ENCODE results near the gene DOCK8. TPM values are rescaled to one million over a fixed set of nuclear protein-coding genes. Genes with fewer than 3 reads are reported as not detected.
"Not testable (repeated sequence)": the region's sequence is repeated elsewhere in the genome, so short reads cannot be mapped to it uniquely, and the experiment has no call there.

The DOCK8 gene
- total and polyA plus RNA-seq, 2 of the 4 experiments (the other 2 are of a cell fraction): not detected

- no peaks in the 10 kb centered on the region for H3K79me1 ChIP-seq (ENCODE audit: low read depth in 1 of 2, low read length in 2 of 2)
- no peaks in the 10 kb centered on the region for H3K9me3 ChIP-seq (ENCODE audit: control insufficient read depth, insufficient read depth, low read length)
- no peak overlapping the region for H2BK120ac ChIP-seq (ENCODE audit: low read depth, low read length)
- H4K8ac ChIP-seq (ENCODE audit: low read depth in 2 of 2, low read length in 2 of 2): no peak overlapping the region
- H3K4me1 ChIP-seq (ENCODE audit: control insufficient read depth, insufficient read depth, low read length): no peaks in the 10 kb centered on the region
- H4K20me1 ChIP-seq (ENCODE audit: insufficient read depth, low read length): no peaks in the 10 kb centered on the region
- in situ Hi-C loops (cut with MboI; ENCODE audit: low sequenced_read_pairs): no loop called here
- ChIA-PET POLR2A (ENCODE audit: unreplicated experiment) (no interaction called here), CTCF (interaction anchor here (0.6 kb wide), 1 partner anchor 73 kb away, joined by 3 read pairs; no protein-coding TSS in a partner anchor)
- WGBS, 2 experiments (ENCODE audit: extremely low coverage in 2 of 2, insufficient read length in 1 of 2): 56% methylated on average over 3 of the region's 3 CpGs; no CpG with 5 or more reads in 1 of the 2 experiments
- no peak overlapping the region for H3K18ac ChIP-seq (ENCODE audit: low read depth, low read length)
- H2BK15ac ChIP-seq (ENCODE audit: low read depth, low read length): no peak overlapping the region
- no peak overlapping the region for H3K4ac ChIP-seq (ENCODE audit: low read depth, low read length)
- no peak overlapping the region for H2BK5ac ChIP-seq (ENCODE audit: low read depth, low read length, poor library complexity, severe bottlenecking)
- no peak overlapping the region for H3K23ac ChIP-seq (ENCODE audit: low read depth, low read length)
- no peak overlapping the region for H2AFZ ChIP-seq (replicated peaks; ENCODE audit: low read length, poor library complexity)
- H3K36me3 ChIP-seq (ENCODE audit: control insufficient read depth, insufficient read depth, low read length): no peaks in the 10 kb centered on the region
- intact Hi-C loops (cut with micrococcal nuclease): no loop called here
- H3K4me3 ChIP-seq (ENCODE audit: insufficient read depth, low read depth, low read length): no peak overlapping the region
- dilution Hi-C loops (cut with HindIII; ENCODE audit: low sequenced_read_pairs, unreplicated experiment): no loop called here
- H3K9ac ChIP-seq (ENCODE audit: low read depth, low read length): no peak overlapping the region
- no peak overlapping the region for H2BK20ac ChIP-seq (ENCODE audit: low read depth, low read length)
- TF ChIP-seq BHLHE40 (IDR thresholded peaks at IDR 0.05; ENCODE audit: low read depth, low read length): no peak
- TF ChIP-seq CHD1 (IDR thresholded peaks at IDR 0.05; ENCODE audit: low read depth, low read length): no peak
- no peaks in the 10 kb centered on the region for H3K9me1 ChIP-seq (ENCODE audit: insufficient read depth, low read length)
- no peak overlapping the region for H4K5ac ChIP-seq (ENCODE audit: low read depth, low read length)
- BruUV-seq (replicated peaks): no TSS peak
- no peak overlapping the region for H4K91ac ChIP-seq (ENCODE audit: insufficient read depth, low read depth, low read length)
- H3K27ac ChIP-seq (ENCODE audit: insufficient read depth, low read length): no peak overlapping the region
- no peak overlapping the region for H3K56ac ChIP-seq (ENCODE audit: extremely low read depth, insufficient read depth, low read length)
- no peak overlapping the region for H3K14ac ChIP-seq (replicated peaks; ENCODE audit: low read depth, low read length)
- DNase-seq (no peak), ATAC-seq (ENCODE audit: low read depth) (no peak)
- H3K4me2 ChIP-seq (ENCODE audit: low read depth, low read length): no peak overlapping the region
- H2AK9ac ChIP-seq (replicated peaks; ENCODE audit: low read depth, low read length, poor library complexity): no peak overlapping the region
- no peak overlapping the region for H2AK5ac ChIP-seq (ENCODE audit: low read depth, low read length)
- H3K27me3 ChIP-seq (ENCODE audit: control insufficient read depth, insufficient read depth, low read length): peaks cover 28% of the 10 kb centered on the region
Observed at GRCh38 chr9:212297-212696, 2.4 kb upstream of the DOCK8 start.

- H4K5ac ChIP-seq (ENCODE audit: low read depth, low read length); H3K23ac ChIP-seq (ENCODE audit: low read depth, low read length); H3K36me3 ChIP-seq (ENCODE audit: control insufficient read depth, insufficient read depth, low read length); H4K8ac ChIP-seq (ENCODE audit: low read depth in 2 of 2, low read length in 2 of 2); H4K20me1 ChIP-seq (ENCODE audit: insufficient read depth, low read length); ATAC-seq (ENCODE audit: low read depth); intact Hi-C loops (cut with micrococcal nuclease); H3K18ac ChIP-seq (ENCODE audit: low read depth, low read length); H3K9me1 ChIP-seq (ENCODE audit: insufficient read depth, low read length); H3K4me3 ChIP-seq (ENCODE audit: insufficient read depth, low read depth, low read length); H3K56ac ChIP-seq (ENCODE audit: extremely low read depth, insufficient read depth, low read length); H2AK9ac ChIP-seq (replicated peaks; ENCODE audit: low read depth, low read length, poor library complexity); H2BK15ac ChIP-seq (ENCODE audit: low read depth, low read length); DNase-seq; H3K4ac ChIP-seq (ENCODE audit: low read depth, low read length); H2AFZ ChIP-seq (replicated peaks; ENCODE audit: low read length, poor library complexity); in situ Hi-C loops (cut with MboI; ENCODE audit: low sequenced_read_pairs); H3K9me3 ChIP-seq (ENCODE audit: control insufficient read depth, insufficient read depth, low read length); CTCF ChIA-PET; H3K9ac ChIP-seq (ENCODE audit: low read depth, low read length); BruUV-seq (replicated peaks); dilution Hi-C loops (cut with HindIII; ENCODE audit: low sequenced_read_pairs, unreplicated experiment); H2BK20ac ChIP-seq (ENCODE audit: low read depth, low read length); H2BK120ac ChIP-seq (ENCODE audit: low read depth, low read length); H2BK5ac ChIP-seq (ENCODE audit: low read depth, low read length, poor library complexity, severe bottlenecking); H3K14ac ChIP-seq (replicated peaks; ENCODE audit: low read depth, low read length); H3K79me1 ChIP-seq (ENCODE audit: low read depth in 1 of 2, low read length in 2 of 2); H2AK5ac ChIP-seq (ENCODE audit: low read depth, low read length); H4K91ac ChIP-seq (ENCODE audit: insufficient read depth, low read depth, low read length); H3K4me1 ChIP-seq (ENCODE audit: control insufficient read depth, insufficient read depth, low read length); POLR2A ChIA-PET (ENCODE audit: unreplicated experiment); H3K4me2 ChIP-seq (ENCODE audit: low read depth, low read length); H3K27ac ChIP-seq (ENCODE audit: insufficient read depth, low read length): not testable (repeated sequence)
- WGBS, 2 experiments (ENCODE audit: extremely low coverage in 2 of 2, insufficient read length in 1 of 2): 56% methylated on average over 7 of the region's 24 CpGs; no CpG with 5 or more reads in 1 of the 2 experiments
- H3K27me3 ChIP-seq (ENCODE audit: control insufficient read depth, insufficient read depth, low read length): peaks cover 28% of the 10 kb centered on the region
Observed at GRCh38 chr9:213901-214300, 764 bp upstream of the DOCK8 start.
